ENCODE data around the gene LIPI.

Gene LIPI

GRCh38 chr21:14084701-14085100, 126.1 kb downstream of the LIPI start:
- H3K36me3 ChIP-seq (ENCODE audit: control insufficient read depth, insufficient read depth, low read length), result no peaks in the 10 kb centered on the region; the same call in 1 of the 2 replicates
- DNase-seq (ENCODE audit: extremely low read depth, insufficient read length), result no peak
- H3K27me3 ChIP-seq (replicated peaks; ENCODE audit: control insufficient read depth, insufficient read depth, low read length), result no peaks in the 10 kb centered on the region
- no peak for TF ChIP-seq CTCF (IDR thresholded peaks at IDR 0.05; ENCODE audit: insufficient read depth, low read length, poor library complexity, severe bottlenecking)
- no peak overlapping the region for H3K4me3 ChIP-seq (replicated peaks; ENCODE audit: low read depth, low read length)

- no peak for DNase-seq (ENCODE audit: extremely low read depth, insufficient read length)
- no peaks in the 10 kb centered on the region for H3K27me3 ChIP-seq (replicated peaks; ENCODE audit: control insufficient read depth, insufficient read depth, low read length)
- H3K36me3 ChIP-seq (ENCODE audit: control insufficient read depth, insufficient read depth, low read length), result no peaks in the 10 kb centered on the region; the same call in 1 of the 2 replicates
- no peak for TF ChIP-seq CTCF (IDR thresholded peaks at IDR 0.05; ENCODE audit: insufficient read depth, low read length, poor library complexity, severe bottlenecking)
- no peak overlapping the region for H3K4me3 ChIP-seq (replicated peaks; ENCODE audit: low read depth, low read length)
Observed at GRCh38 chr21:14084068-14084501, 126.7 kb downstream of the LIPI start.

GRCh38 chr21:14080764-14081096, 130.0 kb downstream of the LIPI start:
- DNase-seq (ENCODE audit: extremely low read depth, insufficient read length), result no peak
- H3K27me3 ChIP-seq (replicated peaks; ENCODE audit: control insufficient read depth, insufficient read depth, low read length), result no peaks in the 10 kb centered on the region
- H3K36me3 ChIP-seq (ENCODE audit: control insufficient read depth, insufficient read depth, low read length), result no peaks in the 10 kb centered on the region
- no peak overlapping the region for H3K4me3 ChIP-seq (replicated peaks; ENCODE audit: low read depth, low read length)
- no peak for TF ChIP-seq CTCF (IDR thresholded peaks at IDR 0.05; ENCODE audit: insufficient read depth, low read length, poor library complexity, severe bottlenecking)

- no peak for TF ChIP-seq CTCF (IDR thresholded peaks at IDR 0.05; ENCODE audit: insufficient read depth, low read length, poor library complexity, severe bottlenecking)
- H3K27me3 ChIP-seq (replicated peaks; ENCODE audit: control insufficient read depth, insufficient read depth, low read length), result no peaks in the 10 kb centered on the region
- no peaks in the 10 kb centered on the region for H3K36me3 ChIP-seq (ENCODE audit: control insufficient read depth, insufficient read depth, low read length)
- no peak overlapping the region for H3K4me3 ChIP-seq (replicated peaks; ENCODE audit: low read depth, low read length)
- DNase-seq (ENCODE audit: extremely low read depth, insufficient read length), result no peak
Observed at GRCh38 chr21:14080040-14080763, 130.6 kb downstream of the LIPI start.

- Histone ChIP-seq H3K4me3 (replicated peaks; ENCODE audit: low read depth, low read length) (no peak overlapping the region), H3K36me3 (ENCODE audit: control insufficient read depth, insufficient read depth, low read length) (no peaks in the 10 kb centered on the region), H3K27me3 (replicated peaks; ENCODE audit: control insufficient read depth, insufficient read depth, low read length) (no peaks in the 10 kb centered on the region)
- TF ChIP-seq CTCF (IDR thresholded peaks at IDR 0.05; ENCODE audit: insufficient read depth, low read length, poor library complexity, severe bottlenecking), result no peak
- no peak for DNase-seq (ENCODE audit: extremely low read depth, insufficient read length)
Observed at GRCh38 chr21:14078746-14079375, 131.9 kb downstream of the LIPI start.
